ENCODE results near the gene VAC14.
A peak's percentile ranks its signal among the peaks of the same experiment; 100 is the strongest.
"Not testable (repeated sequence)": the region's sequence is repeated elsewhere in the genome, so short reads cannot be mapped to it uniquely, and the experiment has no call there.

The VAC14 gene

GRCh38 chr16:70656712-70657263 lies 144.2 kb downstream of the VAC14 start:
- no peak for DNase-seq

- no peak for DNase-seq
Observed at GRCh38 chr16:70656065-70656711, 144.8 kb downstream of the VAC14 start.

GRCh38 chr16:70653809-70654771 lies 146.9 kb downstream of the VAC14 start:
- peak; percentile 22 for DNase-seq

- DNase-seq, result no peak
Observed at GRCh38 chr16:70653406-70653805, 147.6 kb downstream of the VAC14 start.

GRCh38 chr16:70652322-70652721 lies 148.6 kb downstream of the VAC14 start:
- DNase-seq, result peak; percentile 11

GRCh38 chr16:70651524-70651923 lies 149.4 kb downstream of the VAC14 start:
- DNase-seq, result no peak

- no peak for DNase-seq
Observed at GRCh38 chr16:70650216-70650615, 150.7 kb downstream of the VAC14 start.

GRCh38 chr16:70649300-70649699 lies 151.7 kb downstream of the VAC14 start:
- DNase-seq, result no peak

- DNase-seq, result no peak
Observed at GRCh38 chr16:70648606-70649005, 152.4 kb downstream of the VAC14 start.

- DNase-seq, result no peak
Observed at GRCh38 chr16:70647441-70648359, 153.3 kb downstream of the VAC14 start.

- DNase-seq, result peak; percentile 28
Observed at GRCh38 chr16:70646260-70647241, 154.4 kb downstream of the VAC14 start, which contains the start of gene IL34. TSS of gene IL34 (plus strand) at chr16:70646559. CDS start at chr16:70646948, 389 bp downstream.

- DNase-seq, result no peak
Observed at GRCh38 chr16:70644763-70645597, 156.0 kb downstream of the VAC14 start.

GRCh38 chr16:70643264-70643663 lies 157.7 kb downstream of the VAC14 start:
- not testable (repeated sequence) for DNase-seq

- DNase-seq, result no peak
Observed at GRCh38 chr16:70642633-70643032, 158.3 kb downstream of the VAC14 start.

GRCh38 chr16:70638814-70639792 lies 161.9 kb downstream of the VAC14 start:
- DNase-seq, result no peak
